ENCODE measurements around the gene RPTOR.
A peak's percentile ranks its signal among the peaks of the same experiment; 100 is the strongest.

The RPTOR gene

DNA sequence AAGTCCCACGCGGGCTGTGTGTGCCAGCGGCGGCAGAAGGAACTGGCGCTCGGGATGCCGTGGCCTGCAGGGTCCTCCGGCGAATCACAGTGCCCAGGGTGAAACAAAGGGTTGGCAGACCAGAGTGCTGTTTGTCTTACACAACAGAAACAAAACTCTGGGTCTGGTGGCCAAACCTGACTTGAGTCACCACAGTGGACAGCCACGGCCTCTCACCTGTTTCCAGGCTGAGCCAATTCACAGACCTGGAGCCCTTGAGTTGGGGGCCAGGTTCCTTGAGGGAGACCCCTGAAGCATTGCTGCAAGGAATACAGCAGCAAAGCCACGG, 444.9 kb downstream of the RPTOR start:
- peak; percentile 28 for DNase-seq (ENCODE audit: low spot score)
- in situ Hi-C loops (cut with MboI; ENCODE audit: low pct_unique_long_range_greater_than_20kb, low sequenced_read_pairs, unreplicated experiment): no loop called here

DNA sequence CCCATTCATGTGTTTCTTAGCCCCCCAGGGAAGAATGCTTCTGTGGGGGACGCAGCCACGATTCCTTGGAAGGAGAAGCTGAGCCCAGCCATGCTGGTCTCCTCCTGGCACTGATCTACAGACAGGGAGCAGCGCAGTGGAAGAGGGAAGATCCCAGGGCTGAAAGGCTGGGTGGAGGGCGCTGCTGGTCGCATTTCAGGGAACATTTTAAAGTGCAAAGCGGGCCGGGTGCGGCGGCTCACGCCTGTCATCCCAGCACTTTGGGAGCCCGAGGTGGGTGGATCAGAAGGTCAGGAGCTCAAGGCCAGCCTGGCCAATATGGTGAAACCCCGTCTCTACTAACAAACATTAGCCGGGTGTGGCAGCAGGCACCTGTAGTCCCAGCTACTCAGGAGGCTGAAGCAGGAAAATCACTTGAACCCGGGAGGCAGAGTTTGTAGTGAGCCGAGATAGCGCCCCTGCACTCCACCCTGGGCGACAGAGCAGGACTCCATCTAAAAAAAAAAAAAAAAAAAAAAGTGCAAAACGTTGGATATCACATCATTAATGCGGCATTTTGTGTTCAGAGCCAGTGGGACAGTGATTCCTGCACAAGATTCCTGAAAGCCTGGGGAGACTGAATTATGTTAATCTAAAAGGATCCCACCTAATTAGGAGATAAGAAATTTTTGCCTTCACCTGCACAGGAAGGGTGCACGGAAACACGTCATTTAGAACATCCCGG, 446.4 kb downstream of the RPTOR start:
- peak; percentile 37 for DNase-seq (ENCODE audit: low spot score)
- in situ Hi-C loops (cut with MboI; ENCODE audit: low pct_unique_long_range_greater_than_20kb, low sequenced_read_pairs, unreplicated experiment): no loop called here
- TF ChIP-seq, protein P1, sequence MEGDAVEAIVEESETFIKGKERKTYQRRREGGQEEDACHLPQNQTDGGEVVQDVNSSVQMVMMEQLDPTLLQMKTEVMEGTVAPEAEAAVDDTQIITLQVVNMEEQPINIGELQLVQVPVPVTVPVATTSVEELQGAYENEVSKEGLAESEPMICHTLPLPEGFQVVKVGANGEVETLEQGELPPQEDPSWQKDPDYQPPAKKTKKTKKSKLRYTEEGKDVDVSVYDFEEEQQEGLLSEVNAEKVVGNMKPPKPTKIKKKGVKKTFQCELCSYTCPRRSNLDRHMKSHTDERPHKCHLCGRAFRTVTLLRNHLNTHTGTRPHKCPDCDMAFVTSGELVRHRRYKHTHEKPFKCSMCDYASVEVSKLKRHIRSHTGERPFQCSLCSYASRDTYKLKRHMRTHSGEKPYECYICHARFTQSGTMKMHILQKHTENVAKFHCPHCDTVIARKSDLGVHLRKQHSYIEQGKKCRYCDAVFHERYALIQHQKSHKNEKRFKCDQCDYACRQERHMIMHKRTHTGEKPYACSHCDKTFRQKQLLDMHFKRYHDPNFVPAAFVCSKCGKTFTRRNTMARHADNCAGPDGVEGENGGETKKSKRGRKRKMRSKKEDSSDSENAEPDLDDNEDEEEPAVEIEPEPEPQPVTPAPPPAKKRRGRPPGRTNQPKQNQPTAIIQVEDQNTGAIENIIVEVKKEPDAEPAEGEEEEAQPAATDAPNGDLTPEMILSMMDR (IDR thresholded peaks at IDR 0.05; ENCODE audit: extremely low read depth, insufficient read depth, missing control alignments): no peak

More for the DNA sequence above, 444.9 kb downstream of the RPTOR start:
- TF ChIP-seq, protein P1 (IDR thresholded peaks at IDR 0.05; ENCODE audit: extremely low read depth, insufficient read depth, missing control alignments): no peak

DNA sequence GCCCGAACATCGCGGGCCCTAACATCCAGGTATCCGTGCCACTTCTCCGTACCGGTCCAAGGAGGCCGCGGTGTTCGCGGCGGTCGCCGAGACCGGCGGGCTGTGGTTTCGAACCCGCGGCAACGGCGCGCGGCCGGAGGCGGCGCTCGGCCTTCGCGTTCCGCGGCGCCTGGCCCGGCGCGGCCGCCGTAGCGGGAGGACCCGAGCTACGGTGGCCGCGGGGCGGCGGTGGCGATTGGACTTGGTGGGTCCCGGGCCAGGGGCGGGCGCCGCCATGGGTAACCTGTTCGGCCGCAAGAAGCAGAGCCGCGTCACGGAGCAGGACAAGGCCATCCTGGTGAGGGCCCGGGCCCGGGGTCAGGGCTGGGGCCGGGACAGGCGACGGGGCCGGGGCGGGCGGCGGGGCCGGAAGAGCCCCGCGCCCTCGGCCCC, 447.0 kb downstream of the RPTOR start, which contains the start of gene CHMP6:
Gene CHMP6, plus strand, starts transcription at position 197 of the 432 bp plus-strand sequence. Its CDS starts 78 bp downstream, at position 275.
- DNase-seq (ENCODE audit: low spot score): peak; percentile 95
- TF ChIP-seq, protein P1 (IDR thresholded peaks at IDR 0.05; ENCODE audit: extremely low read depth, insufficient read depth, missing control alignments): no peak

DNA sequence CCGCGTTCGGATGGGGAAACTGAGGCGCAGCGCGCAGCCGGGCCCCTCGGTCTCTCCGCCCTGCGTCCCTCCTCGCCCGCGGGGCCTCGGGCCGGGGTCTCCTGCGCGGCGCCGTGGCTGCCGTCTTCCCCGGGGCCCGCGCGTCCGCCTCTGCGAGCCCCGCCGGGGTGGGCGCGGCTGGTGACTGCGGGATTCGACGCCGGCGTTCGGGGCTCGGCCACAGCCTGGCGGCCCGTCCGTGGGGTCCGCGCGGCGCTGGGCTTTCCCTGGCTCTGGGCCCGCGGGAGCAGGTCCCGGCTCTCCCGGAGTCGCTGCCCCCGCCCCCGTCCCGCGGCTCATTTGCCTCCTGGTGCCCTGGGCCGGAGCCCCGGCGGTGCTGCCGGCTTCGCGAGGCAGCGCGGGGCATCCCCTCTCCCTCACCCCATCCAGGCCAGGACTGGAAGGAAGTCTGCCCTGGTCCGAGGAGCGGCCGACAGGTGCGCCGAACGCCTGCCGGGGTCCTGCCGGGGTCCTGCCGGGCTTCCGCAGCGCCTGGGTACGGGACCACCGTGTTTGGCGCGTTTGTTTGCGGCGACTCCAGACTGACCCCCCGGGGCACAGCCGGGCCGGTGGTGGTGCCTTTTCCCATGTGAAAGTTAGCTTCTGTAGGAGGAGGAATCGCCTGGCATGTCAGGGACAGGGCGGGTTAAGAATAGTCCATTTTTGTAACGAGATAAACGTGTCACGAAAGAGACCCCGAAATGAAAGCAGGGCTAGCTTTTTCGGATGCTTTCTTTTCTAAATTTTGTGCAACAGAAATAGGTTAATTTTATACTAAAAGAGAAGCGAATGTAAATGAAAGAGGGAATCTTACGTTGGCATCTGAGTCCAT, 447.7 kb downstream of the RPTOR start:
- in situ Hi-C loops (cut with MboI; ENCODE audit: low pct_unique_long_range_greater_than_20kb, low sequenced_read_pairs, unreplicated experiment): no loop called here
- peak; percentile 72 for DNase-seq (ENCODE audit: low spot score)
- TF ChIP-seq, protein P1 (IDR thresholded peaks at IDR 0.05; ENCODE audit: extremely low read depth, insufficient read depth, missing control alignments): no peak

More for the DNA sequence above, 447.0 kb downstream of the RPTOR start, which contains the start of gene CHMP6:
- in situ Hi-C loops (cut with MboI; ENCODE audit: low pct_unique_long_range_greater_than_20kb, low sequenced_read_pairs, unreplicated experiment): no loop called here

DNA sequence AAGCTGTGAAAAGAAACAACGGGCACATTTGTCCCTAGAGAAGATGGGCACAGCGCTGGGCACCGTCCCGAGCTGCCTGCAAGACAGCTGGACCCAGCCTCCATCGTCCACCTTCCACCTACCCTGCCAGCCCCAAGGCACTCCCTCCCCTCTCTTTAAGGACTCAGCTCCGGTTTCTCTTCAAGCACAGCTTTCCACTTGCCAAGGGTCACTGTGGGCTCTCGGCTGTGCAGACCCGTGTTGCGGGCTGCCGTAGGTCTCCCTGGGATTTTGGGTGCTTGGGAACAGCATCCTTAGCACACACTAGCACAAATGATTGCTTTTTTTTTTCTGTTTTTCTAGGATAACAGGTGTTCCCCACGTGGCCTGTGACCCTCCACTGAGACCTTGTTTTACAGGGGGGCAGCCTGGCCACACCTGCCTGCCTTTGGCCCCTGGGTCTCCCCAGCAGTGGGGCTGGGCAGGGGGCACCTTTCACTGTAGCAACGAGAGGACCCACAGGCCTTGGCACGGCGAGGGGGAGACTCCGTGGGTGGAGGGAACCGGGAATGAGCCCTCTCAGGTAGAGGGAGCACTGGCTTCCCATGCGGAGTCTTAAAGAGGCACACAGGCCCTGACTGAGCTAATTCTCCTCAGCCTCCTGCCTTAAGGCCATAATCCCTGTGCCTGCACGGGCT, 448.4 kb downstream of the RPTOR start:
- in situ Hi-C loops (cut with MboI; ENCODE audit: low pct_unique_long_range_greater_than_20kb, low sequenced_read_pairs, unreplicated experiment): no loop called here
- TF ChIP-seq, protein P1 (IDR thresholded peaks at IDR 0.05; ENCODE audit: extremely low read depth, insufficient read depth, missing control alignments): no peak

DNA sequence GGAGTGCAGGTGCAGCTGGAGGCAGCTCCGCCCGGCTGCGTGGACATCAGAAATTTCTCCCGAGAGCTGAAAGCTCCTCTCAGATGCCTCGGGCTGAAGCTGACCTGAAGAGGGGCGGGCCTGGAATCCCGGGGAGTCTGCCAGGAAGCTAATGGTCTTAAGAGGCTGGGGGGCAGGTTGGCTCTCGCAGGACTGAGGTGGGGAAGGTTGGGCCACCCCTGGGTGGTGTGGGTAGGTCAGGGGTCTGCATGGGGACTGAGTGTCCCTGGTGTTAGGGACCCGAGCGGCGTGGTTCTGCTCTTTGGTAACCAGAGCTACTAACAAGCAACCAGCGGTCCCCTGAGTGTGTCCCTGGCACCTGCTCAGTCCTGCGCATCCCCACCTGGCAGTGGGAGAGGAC, 450.5 kb downstream of the RPTOR start:
- DNase-seq (ENCODE audit: low spot score): peak; percentile 18
- TF ChIP-seq, protein P1 (IDR thresholded peaks at IDR 0.05; ENCODE audit: extremely low read depth, insufficient read depth, missing control alignments): no peak
- in situ Hi-C loops (cut with MboI; ENCODE audit: low pct_unique_long_range_greater_than_20kb, low sequenced_read_pairs, unreplicated experiment): no loop called here

More for the DNA sequence above, 448.4 kb downstream of the RPTOR start:
- peak; percentile 64 for DNase-seq (ENCODE audit: low spot score)

All from GM13977 (cell line).